Measurements from ENCODE around the gene TRIO. TPM values are rescaled to one million over a fixed set of nuclear protein-coding genes. Genes with fewer than 3 reads are reported as not detected.

TRIO gene
- total RNA-seq, 1 experiment from 2014 or later = 68.4 TPM

GRCh38 chr5:14504332-14504727 lies 361.2 kb downstream of the TRIO start:
- Histone ChIP-seq H4K20me1 (ENCODE audit: insufficient read depth) (no peaks in the 10 kb centered on the region), H3K4me3 (replicated peaks in 1 of 2; ENCODE audit: low read depth in 1 of 2, low read length in 2 of 2) (no peak overlapping the region), H3K4me1 (ENCODE audit: control insufficient read depth in 1 of 2, insufficient read depth in 2 of 2, low read length in 2 of 2) (no peaks in the 10 kb centered on the region), H3K36me3 (ENCODE audit: control insufficient read depth in 1 of 2, insufficient read depth in 2 of 2, low read length in 2 of 2) (peaks cover 0 to 21% of the 10 kb centered on the region in 2 experiments; a peak in 3 of 4 replicates), H3K9me3 (ENCODE audit: control insufficient read depth in 1 of 2, insufficient read depth in 1 of 2, low read depth in 1 of 2, low read length in 2 of 2) (no peaks in the 10 kb centered on the region), H3K9ac (ENCODE audit: low read length) (no peak overlapping the region), H3K4me2 (ENCODE audit: low read length) (no peak overlapping the region), H3K27me3 (ENCODE audit: insufficient read depth, low read length) (no peaks in the 10 kb centered on the region), H3K9me2 (ENCODE audit: insufficient read depth) (no peaks in the 10 kb centered on the region), H3K79me2 (ENCODE audit: insufficient read depth, low read length) (no peaks in the 10 kb centered on the region), H2AFZ (ENCODE audit: low read depth, low read length, poor library complexity, severe bottlenecking) (no peak overlapping the region), H3K27ac (ENCODE audit: low read depth, low read length) (no peak overlapping the region)
- CTCF ChIA-PET = no interaction called here
- ATAC-seq (no peak), DNase-seq (ENCODE audit: low read depth, low spot score) (no peak)
- TF ChIP-seq TCF7L2 (IDR thresholded peaks at IDR 0.05; ENCODE audit: borderline replicate concordance, extremely low read depth, insufficient read depth, insufficient read length) = no peak
- TF ChIP-seq EZH2phosphoT487 (IDR thresholded peaks at IDR 0.05; ENCODE audit: borderline replicate concordance) = no peak
- no peak for TF ChIP-seq ZBTB33 (IDR thresholded peaks at IDR 0.05; ENCODE audit: extremely low read depth, insufficient replicate concordance, low read length)
- TF ChIP-seq CBX3 (IDR thresholded peaks at IDR 0.05; ENCODE audit: low read depth) = no peak
- TF ChIP-seq RAD21 (IDR thresholded peaks at IDR 0.05; ENCODE audit: low read depth) = no peak
- no peak for TF ChIP-seq YY1 (IDR thresholded peaks at IDR 0.05; ENCODE audit: extremely low read depth, insufficient replicate concordance, low read depth, low read length)
- POLR2A ChIA-PET = no interaction called here
- intact Hi-C loops (cut with micrococcal nuclease) = no loop called here
- RAD21 ChIA-PET (ENCODE audit: low non-redundant PET in 1 of 2, low total read pairs in 2 of 2, uncharacterized antibody in 2 of 2, unreplicated experiment in 2 of 2) = no interaction called here
- no TSS peak for BruUV-seq (replicated peaks)

- ChIA-PET POLR2A (no interaction called here), RAD21 (ENCODE audit: low non-redundant PET in 1 of 2, low total read pairs in 2 of 2, uncharacterized antibody in 2 of 2, unreplicated experiment in 2 of 2) (no interaction called here), CTCF (no interaction called here)
- H3K4me2 ChIP-seq (ENCODE audit: low read length) = no peak overlapping the region
- no TSS peak for BruUV-seq (replicated peaks)
- no peaks in the 10 kb centered on the region for H4K20me1 ChIP-seq (ENCODE audit: insufficient read depth)
- no peaks in the 10 kb centered on the region for H3K79me2 ChIP-seq (ENCODE audit: insufficient read depth, low read length)
- H3K36me3 ChIP-seq (ENCODE audit: control insufficient read depth in 1 of 2, insufficient read depth in 2 of 2, low read length in 2 of 2) = peaks cover 0 to 21% of the 10 kb centered on the region in 2 experiments; a peak in 3 of 4 replicates
- H3K4me1 ChIP-seq (ENCODE audit: control insufficient read depth in 1 of 2, insufficient read depth in 2 of 2, low read length in 2 of 2) = no peaks in the 10 kb centered on the region
- intact Hi-C loops (cut with micrococcal nuclease) = no loop called here
- H3K9me3 ChIP-seq (ENCODE audit: control insufficient read depth in 1 of 2, insufficient read depth in 1 of 2, low read depth in 1 of 2, low read length in 2 of 2) = no peaks in the 10 kb centered on the region
- no peak overlapping the region for H2AFZ ChIP-seq (ENCODE audit: low read depth, low read length, poor library complexity, severe bottlenecking)
- DNase-seq (ENCODE audit: low read depth, low spot score) = no peak
- no peak overlapping the region for H3K4me3 ChIP-seq (replicated peaks in 1 of 2; ENCODE audit: low read depth in 1 of 2, low read length in 2 of 2)
- TF ChIP-seq ZBTB33 (IDR thresholded peaks at IDR 0.05; ENCODE audit: extremely low read depth, insufficient replicate concordance, low read length) (no peak), SP1 (IDR thresholded peaks at IDR 0.05; ENCODE audit: low read depth) (no peak), FOSL1 (IDR thresholded peaks at IDR 0.05; ENCODE audit: low read depth) (no peak), ELF1 (IDR thresholded peaks at IDR 0.05; ENCODE audit: borderline replicate concordance, low read depth) (no peak)
- H3K9ac ChIP-seq (ENCODE audit: low read length) = no peak overlapping the region
- no peak overlapping the region for H3K27ac ChIP-seq (ENCODE audit: low read depth, low read length)
- ATAC-seq = no peak
- no peaks in the 10 kb centered on the region for H3K9me2 ChIP-seq (ENCODE audit: insufficient read depth)
- H3K27me3 ChIP-seq (ENCODE audit: insufficient read depth, low read length) = no peaks in the 10 kb centered on the region
Measured at GRCh38 chr5:14504816-14505215, 361.7 kb downstream of the TRIO start.

Measured in HCT116 (cell line).